ENCODE results near the gene EPHA4. TPM values are rescaled to one million over a fixed set of nuclear protein-coding genes. Genes with fewer than 3 reads are reported as not detected.

Gene EPHA4
- polyA plus RNA-seq, 1 of the 3 experiments (the other 2 are of a cell fraction): 0.90 TPM

- Histone ChIP-seq H2AFZ (ENCODE audit: low read depth) (no peak overlapping the region), H3K79me2 (ENCODE audit: insufficient read depth) (no peaks in the 10 kb centered on the region), H3F3A (replicated peaks; ENCODE audit: insufficient read depth) (no peaks in the 10 kb centered on the region), H3K4me1 (ENCODE audit: control insufficient read depth in 1 of 2, insufficient read depth in 2 of 2, low read depth in 1 of 2, low read length in 1 of 2) (no peaks in the 10 kb centered on the region), H4K20me1 (ENCODE audit: insufficient read depth) (no peaks in the 10 kb centered on the region), H3K9me2 (no peaks in the 10 kb centered on the region), H3K27me3 (ENCODE audit: insufficient read depth) (no peaks in the 10 kb centered on the region), H3K36me3 (replicated peaks in 1 of 2; ENCODE audit: control insufficient read depth in 1 of 2, insufficient read depth in 2 of 2, low read length in 1 of 2) (no peaks in the 10 kb centered on the region), H3K4me2 (no peak overlapping the region), H3K9ac (no peak overlapping the region), H3K4me3 (ENCODE audit: low read depth in 2 of 2, low read length in 1 of 2) (no peak overlapping the region), H3K9me3 (no peaks in the 10 kb centered on the region), H3K27ac (ENCODE audit: low read depth in 2 of 2, low read length in 1 of 2) (no peak overlapping the region)
- DNase-seq: no peak
- WGBS (ENCODE audit: low lambda C conversion rate): 0% methylated on average over 2 of the region's 2 CpGs
- ChIA-PET POLR2A (no interaction called here), CTCF (no interaction called here)
- TF ChIP-seq NFIC (IDR thresholded peaks at IDR 0.05; ENCODE audit: borderline replicate concordance): no peak
- TF ChIP-seq MXI1 (IDR thresholded peaks at IDR 0.05; ENCODE audit: low read depth, low read length): no peak
- no peak for TF ChIP-seq RCOR1 (IDR thresholded peaks at IDR 0.05; ENCODE audit: low read length)
- TF ChIP-seq SMC3 (IDR thresholded peaks at IDR 0.05; ENCODE audit: low read depth, low read length): no peak
- no peak for TF ChIP-seq EP300 (IDR thresholded peaks at IDR 0.05; ENCODE audit: borderline replicate concordance in 1 of 2, low read depth in 1 of 2, low read length in 1 of 2)
- TF ChIP-seq YY1 (IDR thresholded peaks at IDR 0.05; ENCODE audit: low read depth): no peak
- no peak for TF ChIP-seq JUND (IDR thresholded peaks at IDR 0.05)
- TF ChIP-seq ELF1 (IDR thresholded peaks at IDR 0.05): no peak
- no peak for TF ChIP-seq POLR2AphosphoS5 (IDR thresholded peaks at IDR 0.05; ENCODE audit: low read depth, low read length)
- TF ChIP-seq USF2 (IDR thresholded peaks at IDR 0.05; ENCODE audit: borderline replicate concordance, low read depth, low read length): no peak
- no peak for TF ChIP-seq NRF1 (IDR thresholded peaks at IDR 0.05; ENCODE audit: low read depth, low read length)
- TF ChIP-seq TCF12 (IDR thresholded peaks at IDR 0.05): no peak
- no peak for TF ChIP-seq RAD21 (IDR thresholded peaks at IDR 0.05; ENCODE audit: low read length)
- TF ChIP-seq IRF3 (IDR thresholded peaks at IDR 0.05; ENCODE audit: low read depth, low read length): no peak
- no peak for TF ChIP-seq MEF2A (IDR thresholded peaks at IDR 0.05; ENCODE audit: borderline replicate concordance, low read depth)
Measured at GRCh38 chr2:221555494-221555846, 16.6 kb downstream of the EPHA4 start.

GRCh38 chr2:221554769-221555493, 17.2 kb downstream of the EPHA4 start:
- H3K9me3 ChIP-seq: no peaks in the 10 kb centered on the region
- 3% methylated on average over 4 of the region's 4 CpGs for WGBS (ENCODE audit: low lambda C conversion rate)
- no peaks in the 10 kb centered on the region for H3K9me2 ChIP-seq
- no peak overlapping the region for H3K4me2 ChIP-seq
- no peak overlapping the region for H2AFZ ChIP-seq (ENCODE audit: low read depth)
- H3K27me3 ChIP-seq (ENCODE audit: insufficient read depth): no peaks in the 10 kb centered on the region
- H3K4me3 ChIP-seq (ENCODE audit: low read depth in 2 of 2, low read length in 1 of 2): no peak overlapping the region
- no peaks in the 10 kb centered on the region for H4K20me1 ChIP-seq (ENCODE audit: insufficient read depth)
- TF ChIP-seq USF2 (IDR thresholded peaks at IDR 0.05; ENCODE audit: borderline replicate concordance, low read depth, low read length) (no peak), ELF1 (IDR thresholded peaks at IDR 0.05) (no peak), POLR2AphosphoS5 (IDR thresholded peaks at IDR 0.05; ENCODE audit: low read depth, low read length) (no peak), FOXM1 (IDR thresholded peaks at IDR 0.05; ENCODE audit: low read depth) (no peak), RFX5 (IDR thresholded peaks at IDR 0.05; ENCODE audit: low read length) (no peak), EP300 (IDR thresholded peaks at IDR 0.05; ENCODE audit: borderline replicate concordance in 1 of 2, low read depth in 1 of 2, low read length in 1 of 2) (no peak), RAD21 (IDR thresholded peaks at IDR 0.05; ENCODE audit: low read length) (no peak)
- H3K4me1 ChIP-seq (ENCODE audit: control insufficient read depth in 1 of 2, insufficient read depth in 2 of 2, low read depth in 1 of 2, low read length in 1 of 2): no peaks in the 10 kb centered on the region
- ChIA-PET POLR2A (no interaction called here), CTCF (interaction anchor here (1.9 to 3.2 kb wide), 2 partner anchors 11 to 18 kb away, joined by 6 to 10 read pairs; no protein-coding TSS in a partner anchor)
- H3F3A ChIP-seq (replicated peaks; ENCODE audit: insufficient read depth): no peaks in the 10 kb centered on the region
- H3K9ac ChIP-seq: no peak overlapping the region
- H3K79me2 ChIP-seq (ENCODE audit: insufficient read depth): no peaks in the 10 kb centered on the region
- DNase-seq: no peak
- H3K36me3 ChIP-seq (replicated peaks in 1 of 2; ENCODE audit: control insufficient read depth in 1 of 2, insufficient read depth in 2 of 2, low read length in 1 of 2): no peaks in the 10 kb centered on the region
- H3K27ac ChIP-seq (ENCODE audit: low read depth in 2 of 2, low read length in 1 of 2): no peak overlapping the region
